Transverse colon (tissue), 4 donors: ENCODE measurements around the gene ASTN1.

Source experiments
- EP300 ChIP-seq: sonication (generic); formaldehyde crosslinking; IDR thresholded peaks from one replicate; pipeline ENCODE4 v1.6.1; 2017; ENCODE audit warnings: antibody characterized with exemption, low read depth
- POLR2A ChIP-seq: fragments of 450-650 bp; IDR thresholded peaks from one replicate; pipeline ENCODE4 v1.6.1; 2016; ENCODE audit warnings: antibody characterized with exemption, mild to moderate bottlenecking, moderate library complexity
- POLR2AphosphoS5 ChIP-seq, 3 donors: sonication (generic); formaldehyde crosslinking; IDR thresholded peaks; one replicate each; pipeline ENCODE4 v1.6.1; 2016; ENCODE audit warnings: antibody characterized with exemption in 3 of 3
- TF ChIP-seq, protein P1 (sequence below), 5 experiments: fragments of 200-600 bp in 3 of 5; fragments of 450-650 bp in 2 of 5; sonication (generic) in 3 of 5; IDR thresholded peaks; 1 replicate in 2 of 5; 2 replicates in 3 of 5; pipeline ENCODE4 v1.5.1; 2016 to 2017; ENCODE audit warnings: antibody characterized with exemption in 5 of 5, inconsistent platforms in 3 of 5, mild to moderate bottlenecking in 2 of 5, moderate library complexity in 1 of 5

DNA sequence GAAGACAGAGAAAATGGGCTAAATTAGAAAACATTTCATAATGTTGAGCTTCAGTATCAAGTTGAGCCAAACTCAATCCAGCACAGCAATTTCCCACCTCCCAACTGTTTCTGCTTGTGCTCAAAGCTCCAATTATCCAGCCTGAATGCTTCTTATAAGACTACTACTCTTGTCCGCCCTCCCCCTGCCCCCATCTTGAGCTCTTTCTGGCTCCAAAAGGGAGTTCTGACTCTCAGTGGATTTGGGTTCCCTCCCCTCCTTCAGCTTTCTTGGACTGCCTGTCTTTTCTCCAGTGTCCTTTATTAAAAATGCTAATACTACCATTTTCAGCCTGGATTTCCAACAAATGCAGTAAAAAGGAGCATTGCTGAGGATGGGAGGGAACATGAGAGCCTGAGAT, 174.8 kb downstream of the ASTN1 start:
- TF ChIP-seq, protein P1, sequence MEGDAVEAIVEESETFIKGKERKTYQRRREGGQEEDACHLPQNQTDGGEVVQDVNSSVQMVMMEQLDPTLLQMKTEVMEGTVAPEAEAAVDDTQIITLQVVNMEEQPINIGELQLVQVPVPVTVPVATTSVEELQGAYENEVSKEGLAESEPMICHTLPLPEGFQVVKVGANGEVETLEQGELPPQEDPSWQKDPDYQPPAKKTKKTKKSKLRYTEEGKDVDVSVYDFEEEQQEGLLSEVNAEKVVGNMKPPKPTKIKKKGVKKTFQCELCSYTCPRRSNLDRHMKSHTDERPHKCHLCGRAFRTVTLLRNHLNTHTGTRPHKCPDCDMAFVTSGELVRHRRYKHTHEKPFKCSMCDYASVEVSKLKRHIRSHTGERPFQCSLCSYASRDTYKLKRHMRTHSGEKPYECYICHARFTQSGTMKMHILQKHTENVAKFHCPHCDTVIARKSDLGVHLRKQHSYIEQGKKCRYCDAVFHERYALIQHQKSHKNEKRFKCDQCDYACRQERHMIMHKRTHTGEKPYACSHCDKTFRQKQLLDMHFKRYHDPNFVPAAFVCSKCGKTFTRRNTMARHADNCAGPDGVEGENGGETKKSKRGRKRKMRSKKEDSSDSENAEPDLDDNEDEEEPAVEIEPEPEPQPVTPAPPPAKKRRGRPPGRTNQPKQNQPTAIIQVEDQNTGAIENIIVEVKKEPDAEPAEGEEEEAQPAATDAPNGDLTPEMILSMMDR (IDR thresholded peaks at IDR 0.05) = no peak
- TF ChIP-seq POLR2AphosphoS5 (IDR thresholded peaks at IDR 0.05) = no peak
- no peak for TF ChIP-seq POLR2A
- TF ChIP-seq EP300 = no peak
